Activated CD8-positive, alpha-beta T cell treated with anti-CD3 and anti-CD28 coated beads for 36 hours (primary cell): ENCODE data around the gene LLGL1. TPM values are rescaled to one million over a fixed set of nuclear protein-coding genes. Genes with fewer than 3 reads are reported as not detected.

Experiments used
- ATAC-seq: fragments of 200-7000 bp; cut with Tn5 transposase; one replicate; pipeline ENCODE4 v1.10.0; 2021; ENCODE audit warnings: mild to moderate bottlenecking, moderate library complexity
- CTCF ChIA-PET: fragments of 350-600 bp; sonication (Branson Sonifier 250); formaldehyde crosslinking; loops from one replicate; lab custom pipeline; 2021; ENCODE audit warnings: antibody characterized with exemption; lab: Charles Lee
- POLR2A ChIA-PET: fragments of 350-600 bp; sonication (Branson Sonifier 250); formaldehyde crosslinking; loops from one replicate; lab custom pipeline; 2021; ENCODE audit warnings: antibody characterized with exemption; lab: Charles Lee
- DNase-seq: peaks from one replicate; pipeline ENCODE4 v3.0.0-alpha.2; 2020
- H3K27ac Mint-ChIP-seq: one replicate; pipeline ENCODE4 v1.8.0; 2021; ENCODE audit warnings: mild to moderate bottlenecking, mixed read lengths
- H3K27me3 Mint-ChIP-seq: one replicate; pipeline ENCODE4 v1.8.0; 2021; ENCODE audit warnings: mixed read lengths
- H3K36me3 Mint-ChIP-seq: one replicate; pipeline ENCODE4 v1.8.0; 2021; ENCODE audit warnings: low read depth, mixed read lengths
- H3K4me1 Mint-ChIP-seq: one replicate; pipeline ENCODE4 v1.8.0; 2021; ENCODE audit warnings: low read depth, mixed read lengths
- H3K4me3 Mint-ChIP-seq: one replicate; pipeline ENCODE4 v1.8.0; 2021; ENCODE audit warnings: mild to moderate bottlenecking, moderate library complexity, mixed read lengths
- H3K9me3 Mint-ChIP-seq: one replicate; pipeline ENCODE4 v1.8.0; 2021; ENCODE audit warnings: mixed read lengths
- intact Hi-C: fragments of 100-400 bp; cut with micrococcal nuclease; formaldehyde crosslinking; loops from one replicate; pipeline ENCODE4 v1.10.0; 2022
- total RNA-seq, 2 experiments: library from RNA; stranded (reverse); gene quantifications; one replicate each; pipeline ENCODE4 v1.2.3, GENCODE V29; 2021
- TF ChIP-seq, protein P1 (sequence below): fragments of 200-600 bp; IDR thresholded peaks from one replicate; pipeline ENCODE4 v1.8.0; 2022; ENCODE audit warnings: antibody characterized with exemption, mild to moderate bottlenecking

LLGL1 gene
- total RNA-seq, 2 experiments from 2014 or later = 15.1 to 17.6 TPM

DNA sequence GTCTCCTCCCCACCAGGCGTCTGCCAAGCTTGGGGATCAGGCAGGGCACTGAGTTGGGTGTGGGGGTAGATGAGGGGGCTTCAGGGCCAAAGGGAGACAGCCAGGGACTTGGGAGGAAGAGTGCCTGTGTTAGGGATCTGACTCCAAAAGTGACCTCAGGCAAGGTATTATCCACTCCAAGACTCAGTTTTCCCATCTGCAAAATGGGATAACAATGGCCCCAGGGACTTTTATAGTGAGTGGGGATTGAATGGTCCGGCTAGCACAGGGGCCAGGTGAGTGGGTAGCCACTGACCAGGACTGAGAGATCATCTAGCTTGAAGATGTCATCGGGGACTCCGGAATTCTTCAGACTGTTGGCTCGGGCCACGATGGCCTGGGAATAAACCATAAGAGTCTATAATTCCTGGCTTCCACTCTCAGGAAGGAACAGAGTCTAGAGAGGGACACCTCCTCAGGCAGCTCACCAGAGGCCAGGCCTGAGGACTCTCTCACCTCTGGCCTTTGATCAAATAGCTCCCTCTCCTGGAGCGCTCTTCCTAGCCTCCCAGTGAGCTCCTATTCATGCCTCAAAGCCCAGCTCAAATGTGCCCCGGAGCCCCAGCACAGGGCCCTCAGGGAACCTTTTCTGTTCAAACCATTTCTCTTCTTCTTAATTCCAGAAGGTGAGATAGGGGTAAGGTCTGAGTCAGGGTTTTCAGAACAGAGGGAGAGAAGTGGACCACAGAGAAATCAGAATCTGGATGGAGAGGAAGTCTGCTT, 29.6 kb downstream of the LLGL1 start:
- TF ChIP-seq, protein P1, sequence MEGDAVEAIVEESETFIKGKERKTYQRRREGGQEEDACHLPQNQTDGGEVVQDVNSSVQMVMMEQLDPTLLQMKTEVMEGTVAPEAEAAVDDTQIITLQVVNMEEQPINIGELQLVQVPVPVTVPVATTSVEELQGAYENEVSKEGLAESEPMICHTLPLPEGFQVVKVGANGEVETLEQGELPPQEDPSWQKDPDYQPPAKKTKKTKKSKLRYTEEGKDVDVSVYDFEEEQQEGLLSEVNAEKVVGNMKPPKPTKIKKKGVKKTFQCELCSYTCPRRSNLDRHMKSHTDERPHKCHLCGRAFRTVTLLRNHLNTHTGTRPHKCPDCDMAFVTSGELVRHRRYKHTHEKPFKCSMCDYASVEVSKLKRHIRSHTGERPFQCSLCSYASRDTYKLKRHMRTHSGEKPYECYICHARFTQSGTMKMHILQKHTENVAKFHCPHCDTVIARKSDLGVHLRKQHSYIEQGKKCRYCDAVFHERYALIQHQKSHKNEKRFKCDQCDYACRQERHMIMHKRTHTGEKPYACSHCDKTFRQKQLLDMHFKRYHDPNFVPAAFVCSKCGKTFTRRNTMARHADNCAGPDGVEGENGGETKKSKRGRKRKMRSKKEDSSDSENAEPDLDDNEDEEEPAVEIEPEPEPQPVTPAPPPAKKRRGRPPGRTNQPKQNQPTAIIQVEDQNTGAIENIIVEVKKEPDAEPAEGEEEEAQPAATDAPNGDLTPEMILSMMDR = no peak
- intact Hi-C loops = no loop called here
- Mint-ChIP-seq H3K4me3 (no peak overlapping the region), H3K27ac (no peak overlapping the region), H3K36me3 (peaks cover 17% of the 10 kb centered on the region), H3K9me3 (no peaks in the 10 kb centered on the region), H3K4me1 (peaks cover 28% of the 10 kb centered on the region), H3K27me3 (no peaks in the 10 kb centered on the region)
- ChIA-PET CTCF (interaction anchor here (1.7 to 2.3 kb wide), 2 partner anchors 37 to 39 kb away, joined by 4 to 5 read pairs; no protein-coding TSS in a partner anchor), POLR2A (interaction anchor here (0.8 to 1.8 kb wide), 5 partner anchors 7 to 32 kb away, joined by 3 to 4 read pairs (median 3); no protein-coding TSS in a partner anchor)
- no peak for DNase-seq
- ATAC-seq = no peak

DNA sequence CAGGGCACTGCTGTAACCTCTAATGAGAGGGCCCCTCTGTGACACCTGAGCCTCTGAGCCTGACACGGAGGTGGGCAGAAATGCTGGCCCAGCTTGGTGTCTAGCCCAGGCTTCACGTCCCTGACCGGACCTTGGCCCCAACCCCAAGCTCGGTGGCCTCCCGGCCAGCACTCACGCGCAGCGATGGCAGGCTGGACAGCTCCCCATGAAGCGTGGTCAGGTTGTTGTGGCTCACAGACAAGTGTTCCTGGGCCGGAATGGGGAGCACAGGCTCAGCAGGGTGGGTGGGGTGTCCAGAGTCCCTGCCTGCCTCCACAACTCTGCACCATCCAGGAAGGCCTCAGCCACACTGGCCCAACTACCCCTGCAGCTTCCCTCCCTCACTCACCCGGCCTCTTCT, 30.9 kb downstream of the LLGL1 start:
- TF ChIP-seq, protein P1 = no peak
- Mint-ChIP-seq H3K36me3 (peaks cover 12% of the 10 kb centered on the region), H3K27me3 (no peaks in the 10 kb centered on the region), H3K4me3 (no peak overlapping the region), H3K27ac (peak overlapping the region; percentile 30), H3K4me1 (peaks cover 29% of the 10 kb centered on the region), H3K9me3 (no peaks in the 10 kb centered on the region)
- CTCF ChIA-PET = interaction anchor here (2.3 kb wide), 1 partner anchor 39 kb away, joined by 5 read pairs; no protein-coding TSS in a partner anchor
- no peak for DNase-seq
- no peak for ATAC-seq
- POLR2A ChIA-PET = interaction anchor here (0.6 to 1.8 kb wide), 5 partner anchors 9 to 33 kb away, joined by 3 to 4 read pairs (median 3); no protein-coding TSS in a partner anchor
- intact Hi-C loops = no loop called here

DNA sequence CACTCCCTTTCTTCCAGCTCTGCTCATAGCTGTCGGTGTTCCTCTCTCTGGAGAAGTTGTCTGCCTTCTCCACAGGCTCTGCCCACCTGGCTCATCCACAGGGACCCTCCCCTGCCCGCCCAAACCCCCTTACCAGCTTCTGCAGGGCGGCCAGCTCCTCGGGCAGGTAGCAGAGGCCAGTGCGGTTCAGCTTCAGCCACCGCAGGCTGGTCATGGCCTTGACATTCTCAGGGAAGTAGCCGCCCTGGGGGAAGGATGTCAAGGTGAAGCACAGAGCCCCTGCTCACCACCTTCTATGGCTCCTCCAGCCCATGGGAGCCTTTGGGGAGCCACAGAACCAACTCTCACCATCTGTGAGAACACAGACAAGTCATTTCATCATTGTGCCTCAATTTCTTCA, 31.3 kb downstream of the LLGL1 start:
- TF ChIP-seq, protein P1 = no peak
- H3K36me3 Mint-ChIP-seq = peaks cover 8% of the 10 kb centered on the region
- ChIA-PET POLR2A (interaction anchor here (0.6 to 1.7 kb wide), 3 partner anchors 9 to 27 kb away, joined by 3 to 4 read pairs (median 3); no protein-coding TSS in a partner anchor), CTCF (interaction anchor here (0.6 kb wide), 1 partner anchor 8 kb away, joined by 3 read pairs; no protein-coding TSS in a partner anchor)
- DNase-seq (no peak), ATAC-seq (no peak)
- peaks cover 32% of the 10 kb centered on the region for H3K4me1 Mint-ChIP-seq
- H3K9me3 Mint-ChIP-seq = no peaks in the 10 kb centered on the region
- intact Hi-C loops = no loop called here
- H3K4me3 Mint-ChIP-seq = peak overlapping the region; percentile 94
- H3K27me3 Mint-ChIP-seq = no peaks in the 10 kb centered on the region
- H3K27ac Mint-ChIP-seq = peak overlapping the region; percentile 78

DNA sequence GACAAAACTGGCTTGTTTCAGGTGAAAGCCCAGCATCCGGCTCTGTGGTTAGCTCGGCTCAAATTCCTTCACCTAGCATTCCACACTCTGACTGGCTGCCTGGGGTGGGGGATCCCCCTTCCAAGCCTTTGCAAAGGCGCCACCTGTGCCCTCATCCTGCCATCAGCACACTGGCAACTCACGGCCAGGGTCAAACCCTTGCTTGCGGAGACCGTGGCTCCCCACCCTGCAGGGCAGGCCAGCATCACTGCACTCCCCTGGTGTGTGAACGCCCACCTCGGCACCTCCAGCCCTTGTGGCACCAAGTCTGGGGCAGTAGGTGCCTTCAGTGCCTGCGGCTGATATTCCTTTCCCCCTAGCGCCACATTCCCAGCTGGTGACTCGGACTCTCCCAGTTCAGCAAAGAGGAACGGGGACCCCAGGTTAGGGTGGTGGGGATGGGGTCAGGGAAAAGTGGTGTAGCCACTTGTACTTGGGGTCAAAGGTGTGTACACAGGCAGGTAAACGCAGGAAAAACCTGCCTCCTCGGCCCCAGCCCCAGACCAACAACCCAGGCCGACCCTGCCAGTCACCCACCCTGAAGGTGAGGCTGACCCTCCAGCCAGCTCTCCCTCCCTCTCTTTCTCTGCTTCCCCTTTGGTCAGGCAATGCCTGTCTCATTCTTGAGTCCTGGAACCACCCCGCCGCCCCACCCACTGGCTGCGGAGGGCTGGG, 32.0 kb downstream of the LLGL1 start:
- Mint-ChIP-seq H3K4me1 (peaks cover 37% of the 10 kb centered on the region), H3K4me3 (peak overlapping the region; percentile 94), H3K9me3 (no peaks in the 10 kb centered on the region), H3K27me3 (no peaks in the 10 kb centered on the region), H3K27ac (peak overlapping the region; percentile 78), H3K36me3 (peaks cover 7% of the 10 kb centered on the region)
- DNase-seq (peak; percentile 49), ATAC-seq (no peak)
- ChIA-PET CTCF (interaction anchor here (0.6 kb wide), 1 partner anchor 9 kb away, joined by 3 read pairs; no protein-coding TSS in a partner anchor), POLR2A (interaction anchor here (0.6 to 0.8 kb wide), 3 partner anchors 15 to 32 kb away, joined by 3 read pairs; no protein-coding TSS in a partner anchor)
- intact Hi-C loops = no loop called here
- TF ChIP-seq, protein P1 = no peak
